ENCODE measurements around the gene EPHB6.
A peak's percentile ranks its signal among the peaks of the same experiment; 100 is the strongest.

Gene EPHB6

DNA sequence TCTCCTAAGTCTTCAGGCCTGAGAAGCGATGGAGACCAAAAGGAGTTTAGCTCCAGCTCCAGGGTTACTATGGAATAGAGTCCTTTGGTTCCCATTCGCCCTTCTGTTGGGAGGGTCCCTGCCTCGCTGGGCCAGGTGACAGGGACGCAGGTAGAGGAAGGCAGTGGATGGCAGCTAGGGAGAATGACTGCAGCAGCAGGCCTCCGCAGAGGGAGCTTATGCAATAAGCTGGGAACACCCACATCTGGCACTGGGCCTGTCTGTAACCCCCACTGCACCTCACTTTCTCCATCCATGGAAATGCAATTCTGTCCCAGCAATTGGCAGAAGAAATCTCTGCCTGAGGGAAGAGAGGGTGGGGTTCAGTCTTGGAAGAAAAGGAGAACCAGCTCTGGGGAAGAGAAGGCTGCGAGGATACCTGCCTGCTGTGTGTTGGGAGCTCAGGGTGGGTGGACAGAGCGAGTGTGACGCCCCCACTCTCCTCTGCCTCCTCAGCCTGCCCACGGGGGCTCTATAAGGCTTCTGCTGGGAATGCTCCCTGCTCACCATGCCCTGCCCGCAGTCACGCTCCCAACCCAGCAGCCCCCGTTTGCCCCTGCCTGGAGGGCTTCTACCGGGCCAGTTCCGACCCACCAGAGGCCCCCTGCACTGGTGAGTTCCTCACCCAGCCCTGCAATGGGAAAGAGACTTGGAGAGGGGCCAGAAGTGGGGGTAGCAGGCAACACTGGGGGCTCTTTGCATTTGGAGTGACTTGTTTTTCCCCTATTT lies 10.3 kb downstream of the EPHB6 start:
- DNase-seq = no peak

DNA sequence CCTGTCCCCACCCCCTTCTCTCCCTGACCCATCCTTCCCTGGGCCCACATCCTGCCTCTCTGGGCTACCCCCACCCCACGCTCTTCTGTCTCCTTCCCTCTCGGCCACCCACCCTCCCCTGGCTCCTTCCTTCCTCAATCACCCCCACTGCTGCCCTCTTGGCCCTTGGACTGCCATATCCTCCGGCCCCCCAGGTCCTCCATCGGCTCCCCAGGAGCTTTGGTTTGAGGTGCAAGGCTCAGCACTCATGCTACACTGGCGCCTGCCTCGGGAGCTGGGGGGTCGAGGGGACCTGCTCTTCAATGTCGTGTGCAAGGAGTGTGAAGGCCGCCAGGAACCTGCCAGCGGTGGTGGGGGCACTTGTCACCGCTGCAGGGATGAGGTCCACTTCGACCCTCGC lies 10.9 kb downstream of the EPHB6 start:
- no peak for DNase-seq

- DNase-seq = peak in 1 of 6 experiments; percentile 5
Observed at GRCh38 chr7:142866361-142867096, 11.7 kb downstream of the EPHB6 start.

DNA sequence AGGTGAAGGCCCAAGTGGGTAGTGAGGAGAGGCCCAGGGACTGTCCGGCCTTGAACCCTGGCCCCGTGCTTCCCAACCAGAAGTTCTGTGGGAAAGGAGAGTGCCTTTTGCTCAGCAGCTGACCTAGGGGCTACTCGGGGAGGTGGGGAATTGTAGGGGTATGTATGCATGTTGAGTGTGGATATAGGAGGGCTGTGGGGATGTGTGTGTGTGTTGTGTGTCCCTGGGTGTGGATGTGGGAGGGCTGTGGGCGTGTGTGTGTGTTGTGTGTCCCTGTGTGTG lies 12.2 kb downstream of the EPHB6 start:
- no peak for DNase-seq

- no peak for DNase-seq
Observed at GRCh38 chr7:142867398-142868187, 12.7 kb downstream of the EPHB6 start.

- no peak for DNase-seq
Observed at GRCh38 chr7:142868188-142868985, 13.5 kb downstream of the EPHB6 start.

GRCh38 chr7:142868986-142869415 lies 14.1 kb downstream of the EPHB6 start:
- no peak for DNase-seq

DNA sequence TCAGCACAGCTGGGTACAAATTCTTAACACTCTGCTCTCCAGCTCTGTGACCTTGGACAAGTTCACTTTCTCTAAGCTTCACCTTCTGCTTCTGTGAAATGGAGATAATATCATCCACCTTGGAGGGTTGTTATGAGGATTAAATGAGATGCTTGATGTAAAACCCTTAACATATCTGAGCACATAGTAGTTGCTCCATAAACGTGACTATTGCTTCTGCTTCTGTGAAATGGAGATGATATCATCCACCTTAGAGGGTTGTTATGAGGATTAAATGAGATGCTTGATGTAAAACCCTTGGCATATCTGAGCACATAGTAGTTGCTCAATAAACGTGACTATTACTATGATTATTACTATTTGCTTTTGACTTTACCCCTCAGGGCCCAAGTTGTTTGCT lies 14.6 kb downstream of the EPHB6 start:
- no peak for DNase-seq

GRCh38 chr7:142870147-142870559 lies 15.3 kb downstream of the EPHB6 start:
- DNase-seq = no peak

- no peak for DNase-seq
Observed at GRCh38 chr7:142870566-142871259, 15.8 kb downstream of the EPHB6 start.

DNA sequence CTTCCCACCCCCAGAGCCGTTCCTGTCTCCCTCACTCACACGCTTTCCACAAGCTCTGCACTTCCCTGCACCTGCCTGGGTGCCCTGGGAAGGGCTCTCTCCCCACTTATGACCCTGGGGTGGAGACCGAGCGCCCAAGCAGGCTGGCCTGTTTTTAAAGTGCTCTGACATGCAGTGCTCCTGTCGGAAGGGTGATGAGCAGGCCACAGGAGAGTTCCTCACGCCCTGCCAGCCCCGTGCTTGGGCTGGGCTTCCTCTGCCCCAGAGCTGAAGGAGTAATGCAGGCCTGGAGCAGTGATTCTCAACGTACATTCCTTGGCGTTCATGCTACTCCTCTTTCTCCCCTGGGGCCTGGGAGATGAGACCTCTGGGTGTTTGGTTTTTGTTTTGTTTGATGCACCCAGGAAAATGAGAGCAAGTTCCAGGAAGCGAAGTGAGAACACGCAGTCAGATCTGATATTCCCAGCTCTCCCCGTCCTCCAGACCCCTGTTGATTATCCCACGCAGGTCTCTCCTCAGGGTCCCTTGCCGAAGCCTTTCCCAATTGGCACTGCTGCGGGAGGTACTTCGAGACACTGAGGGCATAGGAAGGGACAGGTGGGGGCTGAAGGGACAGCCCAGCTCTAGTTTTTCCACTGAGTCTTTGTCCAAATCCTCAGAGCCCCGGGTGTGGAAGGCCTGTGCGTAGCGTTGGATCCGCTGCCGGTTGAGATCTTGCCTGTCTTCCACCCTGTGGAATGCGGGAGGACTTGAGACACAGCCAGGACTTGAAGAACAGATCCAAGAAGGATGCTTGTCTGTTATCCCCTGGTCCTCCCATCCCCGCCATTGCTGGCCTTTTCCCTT lies 16.6 kb downstream of the EPHB6 start:
- DNase-seq = no peak

GRCh38 chr7:142872106-142872675 lies 17.3 kb downstream of the EPHB6 start:
- no peak for DNase-seq

DNA sequence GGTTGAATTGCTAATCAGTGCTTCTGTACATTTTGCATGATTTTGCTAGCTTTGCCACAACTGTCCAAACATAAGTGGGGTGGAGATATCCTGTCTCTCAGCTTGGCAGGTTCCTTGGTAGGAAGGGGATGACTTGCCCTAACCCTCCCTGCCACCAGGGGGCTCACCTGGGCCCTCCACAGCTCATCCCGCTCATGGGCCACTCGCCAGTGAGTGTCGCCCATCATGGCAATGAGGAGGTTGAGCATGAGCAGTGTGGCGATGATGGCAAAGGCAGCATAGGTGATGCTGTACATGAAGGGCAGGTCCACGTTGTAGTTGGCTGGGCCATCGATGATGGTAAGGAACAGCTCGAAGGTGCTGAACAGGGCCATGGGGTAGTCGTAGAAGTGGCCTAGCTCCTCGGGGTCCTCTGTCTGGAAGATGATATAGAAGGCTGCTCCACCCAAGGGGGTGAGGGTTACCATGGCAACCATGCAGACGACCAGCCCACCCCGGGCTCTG lies 18.5 kb downstream of the EPHB6 start:
- DNase-seq = no peak

DNA sequence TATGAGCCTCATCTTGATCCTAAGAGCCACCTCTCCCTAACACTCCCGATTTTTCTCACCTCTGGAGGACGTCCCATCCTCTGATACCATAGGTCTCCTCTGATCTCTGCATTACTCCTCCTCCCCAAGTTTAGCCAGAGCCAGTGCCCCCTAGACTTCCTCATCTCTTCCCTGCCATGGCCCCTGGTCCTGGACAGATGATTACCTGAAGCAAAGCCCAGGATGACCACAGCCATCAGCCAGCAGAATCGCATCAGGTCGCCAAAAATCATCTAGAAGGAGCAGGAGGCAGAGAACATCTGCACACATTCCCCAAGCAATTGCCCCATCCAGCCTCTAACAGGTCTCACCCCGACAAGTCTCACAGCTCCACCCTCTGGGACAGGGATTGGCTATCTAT lies 19.0 kb downstream of the EPHB6 start:
- DNase-seq = no peak

DNA sequence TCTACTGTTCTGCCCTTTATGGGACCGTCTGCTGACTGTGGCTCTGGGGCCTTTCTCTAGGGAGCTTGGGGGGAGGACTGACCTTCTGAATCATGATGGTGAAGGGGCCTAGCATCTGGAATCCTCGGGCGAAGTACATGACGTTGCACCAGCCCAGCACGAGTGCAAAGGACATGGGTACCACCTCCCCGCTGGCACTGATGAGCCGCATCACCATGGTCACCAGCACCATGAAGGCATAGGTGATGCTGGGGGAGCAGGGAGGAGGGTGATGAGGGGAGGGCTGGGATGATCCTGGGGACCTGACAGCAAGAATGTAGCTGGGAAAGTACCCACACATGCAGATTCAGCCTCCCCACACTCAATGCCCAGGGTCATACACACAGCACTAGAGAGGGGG lies 19.5 kb downstream of the EPHB6 start:
- DNase-seq = no peak

DNA sequence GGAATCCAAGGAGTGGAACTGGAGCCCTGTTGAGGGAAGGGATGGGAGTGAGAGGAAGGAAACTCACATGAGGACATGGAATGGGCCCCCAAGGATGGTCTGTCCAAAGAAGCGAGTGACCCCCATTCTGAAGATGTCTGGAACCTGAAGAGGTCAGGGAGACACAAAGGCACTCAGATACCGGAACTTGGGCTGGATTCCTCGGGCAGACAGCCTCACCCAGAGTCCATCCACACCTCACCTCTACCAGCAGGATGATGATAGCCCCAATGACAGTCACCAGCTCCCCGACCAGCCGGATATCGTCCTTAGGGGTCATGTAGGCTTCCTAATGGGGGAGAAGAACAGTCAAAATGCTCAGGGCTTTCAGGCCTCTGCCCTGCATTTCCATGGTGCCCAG lies 20.0 kb downstream of the EPHB6 start:
- DNase-seq = no peak

DNA sequence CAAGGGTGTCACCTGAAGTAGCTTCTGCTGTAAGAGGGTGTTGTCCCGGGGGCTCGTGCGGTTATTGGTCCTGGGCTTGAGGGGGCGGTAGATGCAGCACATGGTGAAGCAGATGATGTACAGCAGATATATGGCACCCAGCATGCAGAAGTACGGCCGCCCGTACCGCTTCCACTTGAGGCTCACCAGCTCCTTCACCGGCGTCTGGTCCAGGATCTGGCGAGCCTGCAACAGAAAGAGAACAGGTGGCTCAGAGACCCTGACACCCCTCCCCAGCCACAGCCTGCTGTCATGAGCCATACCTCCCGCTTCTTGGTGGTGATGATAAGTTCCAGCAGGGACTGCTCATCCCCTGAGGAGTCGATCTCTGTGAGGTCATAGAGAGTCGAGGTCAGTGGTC lies 20.6 kb downstream of the EPHB6 start:
- DNase-seq = no peak

DNA sequence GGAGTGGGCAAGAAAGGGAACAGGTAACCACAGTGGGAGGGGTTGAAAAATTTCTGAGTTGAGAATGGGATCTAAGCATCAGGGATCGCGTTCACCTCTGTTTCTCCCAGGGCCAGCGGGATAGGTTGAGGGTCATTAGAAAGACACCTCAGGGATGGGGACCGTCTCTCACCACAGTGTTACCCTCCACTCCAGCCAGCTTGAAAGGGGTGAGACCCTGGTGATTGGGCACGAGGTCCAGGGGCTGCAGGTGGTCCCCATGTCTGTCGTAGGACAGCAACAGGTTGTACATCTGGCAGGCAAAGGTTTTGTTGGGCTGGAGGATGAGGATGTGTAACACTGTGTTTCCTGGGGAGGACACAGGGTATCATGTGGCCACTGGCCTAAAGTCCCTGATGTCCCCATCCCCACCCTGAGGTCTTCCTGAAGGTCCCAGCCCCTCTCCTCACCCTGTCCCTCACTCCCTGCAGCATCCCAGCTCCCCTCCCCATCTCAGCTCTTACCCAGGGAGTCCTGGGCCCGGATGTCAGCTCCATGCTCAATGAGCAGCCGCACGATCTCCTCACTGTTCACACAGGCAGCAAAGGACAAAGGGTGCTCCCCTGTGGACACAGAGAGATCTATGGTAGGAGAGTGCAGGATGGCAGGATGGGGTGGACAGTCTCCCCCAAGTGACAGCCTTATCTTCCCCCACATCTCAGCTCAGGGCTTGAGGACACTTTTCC lies 21.5 kb downstream of the EPHB6 start:
- no peak for DNase-seq

DNA sequence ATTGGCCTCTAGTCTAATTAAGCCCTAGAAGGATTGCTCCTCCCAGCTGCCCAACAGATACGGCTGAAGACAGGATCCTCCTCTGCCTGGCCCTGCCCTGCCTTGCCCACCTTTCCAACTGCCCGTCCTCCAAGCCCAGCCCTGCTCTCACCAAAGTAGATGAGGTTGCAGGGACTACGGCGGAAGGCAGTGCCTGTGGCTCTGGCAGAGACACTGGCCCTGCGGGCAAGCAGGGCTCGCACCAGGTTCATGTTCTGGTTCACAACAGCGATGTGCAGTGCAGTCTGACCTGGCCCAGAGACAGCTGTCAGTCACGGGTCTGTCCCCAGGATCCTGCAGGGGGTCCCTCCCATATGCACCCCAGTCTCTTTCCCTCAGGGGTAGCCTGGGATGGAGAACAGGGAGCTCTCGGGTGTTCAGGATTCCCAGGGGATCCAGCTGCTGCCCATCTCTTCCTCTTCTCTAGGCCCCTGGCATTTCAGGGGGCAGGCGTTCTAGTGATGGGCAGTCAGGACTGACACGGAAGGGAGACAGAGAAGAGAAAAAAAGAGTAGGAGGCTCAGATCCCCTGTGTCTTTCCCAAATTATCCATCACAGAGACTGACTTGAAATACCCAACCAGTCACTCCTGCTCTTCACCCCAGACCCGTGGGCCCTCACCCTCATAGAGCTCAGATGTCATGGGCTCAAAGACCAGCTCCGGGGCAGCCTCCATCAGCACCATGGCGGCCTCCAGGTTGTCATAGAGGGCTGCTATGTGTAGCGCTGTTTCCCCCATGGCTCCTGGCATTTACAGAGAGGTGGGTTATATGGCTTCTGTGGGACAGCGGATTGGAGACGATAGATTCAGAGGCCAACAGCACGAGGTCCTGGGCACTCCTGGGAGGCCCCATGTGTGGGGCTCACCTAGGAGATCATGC lies 22.4 kb downstream of the EPHB6 start:
- DNase-seq = no peak

All from stimulated activated naive CD4-positive, alpha-beta T cell (primary cell).